ENCODE measurements around the gene PFDN1. TPM values are rescaled to one million over a fixed set of nuclear protein-coding genes. Genes with fewer than 3 reads are reported as not detected.

Gene PFDN1
- total and polyA plus RNA-seq, 2 donors, result 48.4 to 80.7 TPM

DNA sequence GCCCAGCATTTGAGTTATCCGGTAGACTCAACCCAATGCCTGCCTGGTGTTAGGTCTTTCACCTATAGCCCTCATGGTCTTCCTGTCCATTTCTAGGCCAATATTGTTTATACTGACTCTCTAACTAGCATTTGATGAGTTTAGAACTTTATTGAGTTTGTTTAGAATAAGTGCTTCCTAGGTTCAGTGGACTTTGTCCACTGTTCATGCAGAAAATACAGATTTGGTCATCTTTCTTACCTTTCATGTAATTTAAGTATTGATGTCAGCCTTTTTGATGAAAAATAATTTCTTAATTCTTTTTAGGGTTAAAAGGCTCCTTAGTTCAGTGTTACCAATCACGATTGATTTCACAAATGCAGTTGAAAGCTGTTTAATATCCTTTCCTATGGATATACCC lies 105.9 kb downstream of the PFDN1 start:
- Histone ChIP-seq H3K27ac (ENCODE audit: low read depth in 1 of 2, low read length in 1 of 2) (no peak overlapping the region), H3K9me3 (ENCODE audit: control insufficient read depth in 2 of 2, insufficient read depth in 1 of 2, low read length in 1 of 2) (no peaks in the 10 kb centered on the region), H3K4me3 (ENCODE audit: low read length in 2 of 2) (no peak overlapping the region), H3K4me1 (ENCODE audit: control insufficient read depth in 2 of 2, insufficient read depth in 2 of 2, low read length in 2 of 2) (no peaks in the 10 kb centered on the region), H3K27me3 (ENCODE audit: control insufficient read depth in 2 of 2, insufficient read depth in 1 of 2, low read length in 1 of 2) (no peaks in the 10 kb centered on the region), H3K36me3 (ENCODE audit: control insufficient read depth in 2 of 2, insufficient read depth in 2 of 2, low read length in 1 of 2) (no peaks in the 10 kb centered on the region)
- DNase-seq (ENCODE audit: low read depth in 6 of 9, low spot score in 9 of 9), result no peak
- 97% methylated on average over 2 of the region's 2 CpGs for WGBS

DNA sequence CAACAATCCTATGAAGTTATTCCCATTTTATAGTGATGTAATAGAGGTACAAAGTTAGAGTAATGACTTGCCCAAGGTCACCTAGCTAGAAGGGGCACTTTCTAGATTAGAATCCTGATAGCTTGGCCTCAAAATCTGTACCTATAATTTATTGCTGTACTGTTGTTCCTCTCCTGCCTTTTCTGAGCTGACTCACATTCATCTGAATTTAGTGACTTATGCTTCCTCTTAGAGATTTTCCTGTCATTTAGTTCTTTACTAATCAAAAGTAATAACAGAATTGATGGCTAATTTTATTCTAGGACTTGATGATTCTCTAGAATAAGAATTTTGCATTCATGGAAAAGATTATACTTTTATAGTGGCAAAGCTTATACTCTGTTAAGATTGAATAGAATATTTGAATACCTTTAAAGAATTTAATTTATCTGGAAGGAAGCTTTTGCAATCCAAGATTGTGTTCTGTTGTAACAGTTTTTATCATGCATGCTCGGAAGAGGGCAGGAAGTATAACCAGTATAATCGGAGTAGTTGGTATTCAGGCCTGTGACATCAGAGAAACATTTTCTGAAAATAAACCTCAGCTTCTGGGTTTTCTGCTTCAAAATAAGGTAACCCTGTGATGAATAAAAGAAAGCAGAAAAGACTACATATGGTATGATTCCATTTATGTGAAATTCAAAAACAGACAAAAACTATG lies 106.6 kb downstream of the PFDN1 start:
- Histone ChIP-seq H3K36me3 (ENCODE audit: control insufficient read depth in 2 of 2, insufficient read depth in 2 of 2, low read length in 1 of 2) (no peaks in the 10 kb centered on the region), H3K27ac (ENCODE audit: low read depth in 1 of 2, low read length in 1 of 2) (no peak overlapping the region), H3K4me1 (ENCODE audit: control insufficient read depth in 2 of 2, insufficient read depth in 2 of 2, low read length in 2 of 2) (no peaks in the 10 kb centered on the region), H3K9me3 (ENCODE audit: control insufficient read depth in 2 of 2, insufficient read depth in 1 of 2, low read length in 1 of 2) (no peaks in the 10 kb centered on the region), H3K4me3 (ENCODE audit: low read length in 2 of 2) (no peak overlapping the region), H3K27me3 (ENCODE audit: control insufficient read depth in 2 of 2, insufficient read depth in 1 of 2, low read length in 1 of 2) (no peaks in the 10 kb centered on the region)
- DNase-seq (ENCODE audit: low read depth in 6 of 9, low spot score in 9 of 9), result no peak
- WGBS, result 85% methylated on average over 2 of the region's 2 CpGs

Other genes with a start within 250 kb of the PFDN1 start
- 4.7 TPM for gene PURA, start 189.0 kb downstream of the PFDN1 start, total RNA-seq
- gene PURA, start 189.0 kb downstream of the PFDN1 start, polyA plus RNA-seq, result 5.9 TPM
- 1.5 TPM for gene IGIP, start 177.2 kb downstream of the PFDN1 start, total RNA-seq
- 9.2 TPM for gene IGIP, start 177.2 kb downstream of the PFDN1 start, polyA plus RNA-seq
- 23.1 TPM for gene CYSTM1, start 127.9 kb downstream of the PFDN1 start, total RNA-seq
- 44.7 TPM for gene CYSTM1, start 127.9 kb downstream of the PFDN1 start, polyA plus RNA-seq
- gene HBEGF, start 43.5 kb upstream of the PFDN1 start, total RNA-seq, result 1.7 TPM
- gene HBEGF, start 43.5 kb upstream of the PFDN1 start, polyA plus RNA-seq, result 4.2 TPM
- gene SLC4A9, start 57.1 kb upstream of the PFDN1 start, total RNA-seq, result not detected
- 0.07 TPM for gene SLC4A9, start 57.1 kb upstream of the PFDN1 start, polyA plus RNA-seq
- 37.4 TPM for gene ANKHD1, start 98.7 kb upstream of the PFDN1 start, total RNA-seq
- 60.1 TPM for gene ANKHD1, start 98.7 kb upstream of the PFDN1 start, polyA plus RNA-seq
- 4.5 TPM for gene EIF4EBP3, start 244.6 kb upstream of the PFDN1 start, total RNA-seq
- gene EIF4EBP3, start 244.6 kb upstream of the PFDN1 start, polyA plus RNA-seq, result 48.7 TPM